ENCODE measurements around the gene AOAH. TPM values are rescaled to one million over a fixed set of nuclear protein-coding genes. Genes with fewer than 3 reads are reported as not detected.

The AOAH gene
- total RNA-seq, 2 donors from 2014 or later = 0.70 to 1.6 TPM

- Histone ChIP-seq H3K9ac (ENCODE audit: extremely low read depth, low read length, poor library complexity, severe bottlenecking) (no peak overlapping the region), H3K27me3 (ENCODE audit: control insufficient read depth, insufficient read depth, low read length, poor library complexity, severe bottlenecking) (no peaks in the 10 kb centered on the region), H3K27ac (ENCODE audit: low read depth, low read length) (no peak overlapping the region), H3K36me3 (ENCODE audit: control insufficient read depth, insufficient read depth, low read length) (no peaks in the 10 kb centered on the region), H3K4me3 (ENCODE audit: low read length) (no peak overlapping the region), H3K4me1 (ENCODE audit: control insufficient read depth, insufficient read depth, low read length) (no peaks in the 10 kb centered on the region), H3K9me3 (ENCODE audit: control insufficient read depth, low read length) (no peaks in the 10 kb centered on the region)
- Mint-ChIP-seq H3K27me3 (ENCODE audit: insufficient read depth) (no peaks in the 10 kb centered on the region), H3K36me3 (ENCODE audit: low read depth) (no peaks in the 10 kb centered on the region), H3K4me1 (no peaks in the 10 kb centered on the region), H3K4me3 (no peak overlapping the region), H3K27ac (no peak overlapping the region), H3K9me3 (no peaks in the 10 kb centered on the region)
- TF ChIP-seq CTCF (conservative IDR thresholded peaks at IDR 0.05) = no peak
- 94 to 96% methylated on average over 3 to 4 of the region's 4 CpGs for WGBS, 2 experiments (ENCODE audit: insufficient coverage in 1 of 2, insufficient read length in 1 of 2)
- no peak for DNase-seq
These were observed 34.3 kb downstream of the AOAH start for GRCh38 chr7:36690041-36690440.

DNA sequence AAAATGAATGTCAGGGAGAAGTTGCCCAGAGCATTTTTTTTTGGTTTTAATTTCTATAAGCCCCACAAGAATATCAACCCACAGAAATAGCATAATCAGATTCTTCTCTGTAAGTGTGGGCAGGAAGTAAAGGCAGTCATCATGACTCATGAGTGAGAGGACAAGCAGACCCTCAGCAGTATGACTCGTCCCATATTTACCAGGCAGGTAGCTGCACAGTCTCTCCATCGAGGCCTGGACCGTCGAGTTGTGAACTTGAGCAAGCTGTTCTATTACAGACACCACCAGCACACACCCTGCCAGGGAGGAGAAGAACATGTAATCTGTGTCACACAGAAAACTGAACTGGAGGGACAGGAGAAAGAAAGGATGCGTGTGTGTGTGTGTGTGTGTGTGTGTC lies 37.8 kb downstream of the AOAH start:
- 63 to 85% methylated on average over 1 to 5 of the region's 5 CpGs for WGBS, 2 experiments (ENCODE audit: insufficient coverage in 1 of 2, insufficient read length in 1 of 2)
- no peaks in the 10 kb centered on the region for H3K27me3 Mint-ChIP-seq (ENCODE audit: insufficient read depth)

DNA sequence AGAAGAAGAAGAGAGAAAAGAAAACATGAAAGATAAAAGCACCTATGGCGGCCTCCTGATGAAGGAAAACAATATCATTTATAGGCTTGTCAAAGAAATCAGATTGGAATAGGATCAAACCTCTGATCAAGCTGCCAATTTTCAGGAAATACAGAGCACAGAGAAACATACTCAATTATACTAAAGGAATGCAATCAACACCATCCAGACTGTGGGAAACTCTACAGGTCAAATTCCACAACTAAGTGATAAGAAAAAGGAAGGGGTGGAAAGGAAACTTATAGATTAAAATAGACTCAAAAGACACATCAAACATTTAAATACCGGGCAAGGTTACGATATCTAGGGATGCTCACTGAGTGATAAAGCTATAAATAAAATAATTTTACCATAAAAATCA lies 39.3 kb downstream of the AOAH start:
- no peak overlapping the region for H3K4me3 ChIP-seq (ENCODE audit: low read length)
- Mint-ChIP-seq H3K27ac (no peak overlapping the region), H3K27me3 (ENCODE audit: insufficient read depth) (no peaks in the 10 kb centered on the region), H3K4me1 (peaks cover 2% of the 10 kb centered on the region), H3K36me3 (ENCODE audit: low read depth) (no peaks in the 10 kb centered on the region), H3K9me3 (no peaks in the 10 kb centered on the region), H3K4me3 (no peak overlapping the region)
- no peak overlapping the region for H3K27ac ChIP-seq (ENCODE audit: low read depth, low read length)
- no peaks in the 10 kb centered on the region for H3K36me3 ChIP-seq (ENCODE audit: control insufficient read depth, insufficient read depth, low read length)
- H3K4me1 ChIP-seq (ENCODE audit: control insufficient read depth, insufficient read depth, low read length) = no peaks in the 10 kb centered on the region
- no peak overlapping the region for H3K9ac ChIP-seq (ENCODE audit: extremely low read depth, low read length, poor library complexity, severe bottlenecking)
- WGBS, 2 experiments (ENCODE audit: insufficient coverage in 1 of 2, insufficient read length in 1 of 2) = 96% methylated on average over 1 of the region's 3 CpGs; no CpG with 5 or more reads in 1 of the 2 experiments
- no peak for DNase-seq
- no peaks in the 10 kb centered on the region for H3K9me3 ChIP-seq (ENCODE audit: control insufficient read depth, low read length)
- no peak for TF ChIP-seq CTCF (conservative IDR thresholded peaks at IDR 0.05)
- H3K27me3 ChIP-seq (ENCODE audit: control insufficient read depth, insufficient read depth, low read length, poor library complexity, severe bottlenecking) = no peaks in the 10 kb centered on the region

More for the DNA sequence above, 37.8 kb downstream of the AOAH start:
- no peak overlapping the region for H3K4me3 ChIP-seq (ENCODE audit: low read length)
- no peak for DNase-seq
- H3K36me3 ChIP-seq (ENCODE audit: control insufficient read depth, insufficient read depth, low read length) = no peaks in the 10 kb centered on the region
- no peaks in the 10 kb centered on the region for H3K36me3 Mint-ChIP-seq (ENCODE audit: low read depth)
- no peak for TF ChIP-seq CTCF (conservative IDR thresholded peaks at IDR 0.05)
- H3K27ac Mint-ChIP-seq = no peak overlapping the region
- no peaks in the 10 kb centered on the region for H3K9me3 ChIP-seq (ENCODE audit: control insufficient read depth, low read length)
- H3K4me3 Mint-ChIP-seq = no peak overlapping the region
- peaks cover 2% of the 10 kb centered on the region for H3K4me1 Mint-ChIP-seq
- H3K4me1 ChIP-seq (ENCODE audit: control insufficient read depth, insufficient read depth, low read length) = no peaks in the 10 kb centered on the region
- no peak overlapping the region for H3K27ac ChIP-seq (ENCODE audit: low read depth, low read length)
- H3K27me3 ChIP-seq (ENCODE audit: control insufficient read depth, insufficient read depth, low read length, poor library complexity, severe bottlenecking) = no peaks in the 10 kb centered on the region
- no peaks in the 10 kb centered on the region for H3K9me3 Mint-ChIP-seq
- no peak overlapping the region for H3K9ac ChIP-seq (ENCODE audit: extremely low read depth, low read length, poor library complexity, severe bottlenecking)

Measured in endodermal cell (in vitro differentiated cells).